Spinal cord (tissue), 10 donors: ENCODE measurements around the gene NOTUM. TPM values are rescaled to one million over a fixed set of nuclear protein-coding genes. Genes with fewer than 3 reads are reported as not detected.

ENCODE experiments used
- DNase-seq, 6 donors: peaks; one replicate each; pipeline versions ENCODE4 v3.0.0 to v3.0.0-alpha.2; 2013 to 2015; ENCODE audit warnings: low spot score in 6 of 6, low read depth in 4 of 6
- H3K27ac ChIP-seq: one replicate; pipeline ENCODE4 v1.5.1; 2013; ENCODE audit warnings: low read depth, low read length, control low read depth
- H3K27me3 ChIP-seq: one replicate; pipeline ENCODE4 v1.6.1; 2013; ENCODE audit warnings: low read length; ENCODE audit not compliant: control insufficient read depth, insufficient read depth
- H3K36me3 ChIP-seq: one replicate; pipeline ENCODE4 v1.6.1; 2013; ENCODE audit warnings: low read length; ENCODE audit not compliant: control insufficient read depth, insufficient read depth
- H3K4me1 ChIP-seq: one replicate; pipeline ENCODE4 v1.6.1; 2013; ENCODE audit warnings: low read length; ENCODE audit not compliant: control insufficient read depth, insufficient read depth
- H3K4me3 ChIP-seq: one replicate; pipeline ENCODE4 v1.5.1; 2013; ENCODE audit warnings: low read depth, low read length, control low read depth
- H3K9me3 ChIP-seq: one replicate; pipeline ENCODE4 v1.6.1; 2013; ENCODE audit warnings: low read length; ENCODE audit not compliant: control insufficient read depth, insufficient read depth
- WGBS: methylation state at CpG from one replicate; pipeline ENCODE4 v1.1.5; 2013; ENCODE audit warnings: missing lambda C conversion rate; ENCODE audit not compliant: insufficient coverage; 5-methylcytosine and 5-hydroxymethylcytosine counted together
- polyA plus RNA-seq, 2 donors: library from polyadenylated mRNA; unstranded; fragments of 120-200 nt; gene quantifications; one replicate each; pipeline ENCODE4 v1.2.1, GENCODE V29; 2013; ENCODE audit not compliant: insufficient read length in 2 of 2
- total RNA-seq, 2 donors: library from RNA; depleted of rRNA in 1 of 2; stranded (reverse); fragments of 120-200 nt in 1 of 2; fragments of >200 nt in 1 of 2; gene quantifications; one replicate each; pipeline versions ENCODE4 v1.2.3 to v1.2.4, GENCODE V29; 2013 to 2014
- donor health status: healthy.

Gene NOTUM
- total and polyA plus RNA-seq, 4 donors: 0.82 to 3.0 (median 1.1) TPM

- no peaks in the 10 kb centered on the region for H3K27me3 ChIP-seq
- WGBS: 32% methylated on average over 21 of the region's 23 CpGs
- no peaks in the 10 kb centered on the region for H3K9me3 ChIP-seq
- no peak overlapping the region for H3K27ac ChIP-seq
- H3K36me3 ChIP-seq: peaks cover 80% of the 10 kb centered on the region
- H3K4me3 ChIP-seq: peak overlapping the region; percentile 59
- no peak for DNase-seq
- peaks cover 24% of the 10 kb centered on the region for H3K4me1 ChIP-seq
Measured at GRCh38 chr17:81909966-81910839, 50.8 kb downstream of the NOTUM start.

DNA sequence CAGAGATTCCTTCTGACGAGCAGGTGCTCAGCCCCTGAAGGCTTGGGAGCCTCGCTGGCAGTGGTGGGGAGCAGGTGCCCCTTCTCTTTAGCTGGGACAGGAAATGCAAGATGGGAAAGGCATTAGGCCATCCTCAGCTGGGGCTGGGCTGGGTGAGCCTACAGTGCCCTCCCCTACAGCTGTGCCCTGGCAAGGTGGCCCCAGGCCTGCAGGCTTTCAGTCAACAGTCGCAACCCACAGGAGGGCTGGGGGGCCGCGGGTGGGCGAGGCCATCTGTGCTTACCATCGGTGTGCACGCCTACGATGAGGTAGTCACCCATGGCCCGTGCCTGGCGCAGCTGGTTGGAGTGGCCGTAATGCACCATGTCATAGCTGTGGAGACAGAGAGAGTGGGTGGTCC, 51.8 kb downstream of the NOTUM start:
- 90% methylated on average over 12 of the region's 12 CpGs for WGBS
- H3K27me3 ChIP-seq: no peaks in the 10 kb centered on the region
- H3K9me3 ChIP-seq: no peaks in the 10 kb centered on the region
- peaks cover 24% of the 10 kb centered on the region for H3K4me1 ChIP-seq
- H3K36me3 ChIP-seq: peaks cover 80% of the 10 kb centered on the region
- no peak for DNase-seq
- H3K4me3 ChIP-seq: no peak overlapping the region
- H3K27ac ChIP-seq: no peak overlapping the region

- no peak overlapping the region for H3K27ac ChIP-seq
- peaks cover 80% of the 10 kb centered on the region for H3K36me3 ChIP-seq
- H3K9me3 ChIP-seq: no peaks in the 10 kb centered on the region
- peaks cover 24% of the 10 kb centered on the region for H3K4me1 ChIP-seq
- 90% methylated on average over 8 of the region's 11 CpGs for WGBS
- H3K4me3 ChIP-seq: no peak overlapping the region
- no peaks in the 10 kb centered on the region for H3K27me3 ChIP-seq
- DNase-seq: no peak
Measured at GRCh38 chr17:81908793-81909192, 52.2 kb downstream of the NOTUM start.

GRCh38 chr17:81907219-81908145, 53.5 kb downstream of the NOTUM start:
- Histone ChIP-seq H3K9me3 (no peaks in the 10 kb centered on the region), H3K4me1 (peaks cover 34% of the 10 kb centered on the region), H3K27ac (no peak overlapping the region), H3K27me3 (no peaks in the 10 kb centered on the region), H3K36me3 (peaks cover 79% of the 10 kb centered on the region), H3K4me3 (no peak overlapping the region)
- WGBS: 94% methylated on average over 19 of the region's 26 CpGs
- no peak for DNase-seq

DNA sequence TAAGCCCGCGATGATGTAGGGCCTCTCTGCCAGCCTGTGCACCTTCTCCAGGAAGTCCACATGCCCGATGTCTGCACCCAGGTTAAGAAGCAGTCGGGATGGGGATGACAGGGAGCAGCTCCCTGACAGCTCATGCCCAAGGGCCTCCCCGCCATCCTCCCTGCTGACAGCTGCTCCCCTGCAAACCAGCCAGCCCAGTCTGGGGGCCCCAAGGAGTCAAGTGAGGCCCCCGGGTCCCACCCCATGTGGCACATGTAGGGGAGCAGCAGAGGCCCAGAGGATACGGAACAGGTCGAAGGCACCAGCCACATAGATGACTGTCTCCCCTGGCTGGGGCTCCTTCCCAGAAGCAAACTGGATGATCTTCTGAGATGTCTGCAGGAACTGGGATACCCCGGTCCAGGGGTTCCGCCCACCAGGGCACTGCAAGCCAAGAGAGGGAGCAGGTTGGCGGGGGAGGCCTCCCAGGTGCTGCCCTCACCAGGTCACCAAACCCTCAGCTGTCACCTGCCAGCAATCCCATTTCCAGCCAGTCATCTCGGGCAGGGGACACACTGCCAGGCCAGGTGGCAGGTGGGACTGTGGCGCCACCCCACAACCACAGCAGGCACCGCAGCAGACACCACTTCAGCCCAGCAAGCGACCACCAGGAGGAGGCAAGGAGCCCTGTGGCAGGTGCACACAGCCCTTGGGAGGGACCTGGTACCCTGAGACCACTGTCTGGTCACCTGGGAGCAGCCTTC, 54.3 kb downstream of the NOTUM start:
- Histone ChIP-seq H3K4me3 (no peak overlapping the region), H3K27me3 (no peaks in the 10 kb centered on the region), H3K4me1 (peaks cover 34% of the 10 kb centered on the region), H3K27ac (no peak overlapping the region), H3K9me3 (no peaks in the 10 kb centered on the region), H3K36me3 (peaks cover 73% of the 10 kb centered on the region)
- DNase-seq: no peak
- WGBS: 93% methylated on average over 15 of the region's 15 CpGs

GRCh38 chr17:81905993-81906392, 55.0 kb downstream of the NOTUM start:
- Histone ChIP-seq H3K4me1 (peaks cover 38% of the 10 kb centered on the region), H3K9me3 (no peaks in the 10 kb centered on the region), H3K27ac (no peak overlapping the region), H3K4me3 (no peak overlapping the region), H3K27me3 (peaks cover 3% of the 10 kb centered on the region), H3K36me3 (peaks cover 77% of the 10 kb centered on the region)
- 98% methylated on average over 8 of the region's 10 CpGs for WGBS
- no peak for DNase-seq

GRCh38 chr17:81905424-81905875, 55.5 kb downstream of the NOTUM start:
- no peak overlapping the region for H3K27ac ChIP-seq
- H3K4me3 ChIP-seq: no peak overlapping the region
- peaks cover 34% of the 10 kb centered on the region for H3K4me1 ChIP-seq
- peaks cover 81% of the 10 kb centered on the region for H3K36me3 ChIP-seq
- H3K9me3 ChIP-seq: no peaks in the 10 kb centered on the region
- peaks cover 3% of the 10 kb centered on the region for H3K27me3 ChIP-seq
- 92% methylated on average over 16 of the region's 16 CpGs for WGBS
- no peak for DNase-seq

DNA sequence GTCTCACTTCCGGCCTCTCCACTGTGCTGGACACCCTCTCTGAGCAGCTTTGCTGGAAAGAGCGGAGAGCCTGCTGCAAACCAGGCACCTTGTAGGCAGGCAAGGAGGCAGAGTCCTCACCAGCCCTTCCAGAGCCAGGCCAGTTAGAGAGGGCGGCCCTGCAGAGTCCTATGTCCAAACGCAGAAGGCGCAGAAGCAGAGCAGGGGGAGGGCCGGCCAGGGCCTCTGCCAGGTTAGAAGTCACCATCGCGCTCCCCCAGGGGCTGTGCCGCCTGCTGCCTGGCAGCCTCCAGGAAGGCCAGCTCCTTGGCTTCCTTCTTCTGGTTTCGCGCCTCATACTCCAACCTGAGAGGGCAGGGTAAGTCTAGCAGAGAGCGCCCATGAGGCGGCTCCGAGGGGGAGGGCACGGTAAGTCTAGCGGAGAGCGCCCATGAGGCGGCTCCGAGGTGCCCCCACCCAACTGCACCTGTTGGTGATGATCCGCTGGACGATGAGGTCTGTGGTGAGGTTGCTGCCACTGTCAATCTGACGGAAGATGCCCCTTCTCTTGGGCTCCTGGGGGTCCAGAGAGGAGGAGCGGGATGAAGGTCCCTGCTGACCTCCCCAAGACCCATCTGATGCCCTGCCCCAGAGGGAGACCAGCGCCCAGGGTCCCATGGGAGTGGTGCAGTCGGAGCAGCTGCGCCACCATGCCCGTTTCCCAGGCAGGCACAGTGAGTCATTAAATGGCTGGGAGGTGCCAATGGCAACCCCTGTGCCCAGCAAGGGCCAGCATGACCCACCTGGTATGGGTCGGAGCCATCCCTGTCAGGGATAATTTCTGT, 56.2 kb downstream of the NOTUM start:
- Histone ChIP-seq H3K27ac (no peak overlapping the region), H3K4me1 (peaks cover 28% of the 10 kb centered on the region), H3K4me3 (no peak overlapping the region), H3K27me3 (peaks cover 3% of the 10 kb centered on the region), H3K36me3 (peaks cover 88% of the 10 kb centered on the region), H3K9me3 (no peaks in the 10 kb centered on the region)
- no peak for DNase-seq
- 90% methylated on average over 23 of the region's 28 CpGs for WGBS
